ENCODE data around the gene PERM1. TPM values are rescaled to one million over a fixed set of nuclear protein-coding genes. Genes with fewer than 3 reads are reported as not detected.

Gene PERM1
- total and polyA plus RNA-seq, 2 experiments from 2014 or later: 0.45 TPM; not detected in 1

DNA sequence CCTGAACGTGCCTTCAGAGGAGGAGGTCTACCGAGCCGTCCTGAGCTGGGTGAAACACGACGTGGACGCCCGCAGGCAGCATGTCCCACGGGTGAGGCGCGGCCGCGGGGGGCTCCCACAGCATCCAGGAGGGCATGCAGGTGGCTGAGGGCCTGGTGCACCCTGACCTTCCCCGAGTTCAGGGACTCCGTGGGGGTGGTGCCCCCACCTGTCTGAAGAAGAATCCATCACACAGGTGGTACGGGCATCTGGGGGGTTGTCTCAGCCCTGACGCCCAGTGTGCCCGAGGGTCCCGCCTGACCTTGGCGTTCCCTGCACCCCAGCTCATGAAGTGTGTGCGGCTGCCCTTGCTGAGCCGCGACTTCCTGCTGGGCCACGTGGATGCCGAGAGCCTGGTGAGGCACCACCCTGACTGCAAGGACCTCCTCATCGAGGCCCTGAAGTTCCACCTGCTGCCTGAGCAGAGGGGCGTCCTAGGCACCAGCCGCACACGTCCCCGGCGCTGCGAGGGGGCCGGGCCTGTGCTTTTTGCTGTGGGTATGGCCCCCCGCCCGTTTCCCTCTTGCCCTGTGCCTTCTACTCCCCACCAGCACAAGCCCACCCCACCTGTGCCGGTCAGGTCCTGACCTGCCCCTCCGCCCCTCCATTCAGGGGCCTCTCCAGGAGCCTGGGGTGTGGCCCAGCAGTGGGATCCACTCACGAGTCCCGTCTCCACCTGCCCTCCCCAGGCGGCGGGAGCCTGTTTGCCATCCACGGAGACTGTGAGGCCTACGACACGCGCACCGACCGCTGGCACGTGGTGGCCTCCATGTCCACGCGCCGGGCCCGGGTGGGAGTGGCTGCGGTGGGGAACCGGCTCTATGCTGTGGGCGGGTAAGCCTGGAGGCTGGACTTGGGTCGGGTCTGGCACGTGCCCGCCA, 19.3 kb downstream of the PERM1 start:
- H3K4me3 ChIP-seq: no peak overlapping the region
- no peaks in the 10 kb centered on the region for H3K9me2 ChIP-seq (ENCODE audit: insufficient read depth)
- H3K79me2 ChIP-seq (ENCODE audit: insufficient read depth): peaks cover 19% of the 10 kb centered on the region
- peaks cover 17% of the 10 kb centered on the region; the same call in 1 of the 2 replicates for H3K4me1 ChIP-seq (ENCODE audit: insufficient read depth)
- H3K9ac ChIP-seq: no peak overlapping the region
- in situ Hi-C loops (cut with MboI): no loop called here
- H3K9me3 ChIP-seq (ENCODE audit: low read depth): no peaks in the 10 kb centered on the region
- H3K36me3 ChIP-seq (ENCODE audit: low read depth): no peaks in the 10 kb centered on the region
- H4K20me1 ChIP-seq (ENCODE audit: insufficient read depth): no peaks in the 10 kb centered on the region
- H3K27ac ChIP-seq: no peak overlapping the region
- no peaks in the 10 kb centered on the region for H3K27me3 ChIP-seq (replicated peaks; ENCODE audit: insufficient read depth)
- WGBS, 2 experiments (ENCODE audit: low coverage in 1 of 2, low lambda C conversion rate in 2 of 2, missing lambda C conversion rate in 2 of 2): 95 to 96% methylated on average over 32 to 57 of the region's 57 CpGs
- no peak for TF ChIP-seq EZH2phosphoT487 (IDR thresholded peaks at IDR 0.05; ENCODE audit: insufficient read depth, low read depth)
- no peak for TF ChIP-seq EZH2 (IDR thresholded peaks at IDR 0.05; ENCODE audit: insufficient read depth, poor library complexity, severe bottlenecking)
- no peak for DNase-seq
- H2AFZ ChIP-seq: no peak overlapping the region
- H3F3A ChIP-seq (ENCODE audit: insufficient read depth): no peaks in the 10 kb centered on the region
- no peak overlapping the region for H3K4me2 ChIP-seq (ENCODE audit: unreplicated experiment)

GRCh38 chr1:961132-961669, 20.7 kb downstream of the PERM1 start:
- peak; percentile 49 for DNase-seq
- Histone ChIP-seq H3K4me3 (peak overlapping the region; percentile 77), H2AFZ (no peak overlapping the region), H3K79me2 (ENCODE audit: insufficient read depth) (peaks cover 34% of the 10 kb centered on the region), H3K36me3 (ENCODE audit: low read depth) (no peaks in the 10 kb centered on the region), H3K4me2 (ENCODE audit: unreplicated experiment) (peak overlapping the region; percentile 86), H3K27me3 (replicated peaks; ENCODE audit: insufficient read depth) (no peaks in the 10 kb centered on the region), H4K20me1 (ENCODE audit: insufficient read depth) (no peaks in the 10 kb centered on the region), H3F3A (ENCODE audit: insufficient read depth) (no peaks in the 10 kb centered on the region), H3K4me1 (ENCODE audit: insufficient read depth) (peaks cover 17% of the 10 kb centered on the region; the same call in 1 of the 2 replicates), H3K27ac (no peak overlapping the region), H3K9me3 (ENCODE audit: low read depth) (no peaks in the 10 kb centered on the region), H3K9ac (peak overlapping the region; percentile 82), H3K9me2 (ENCODE audit: insufficient read depth) (no peaks in the 10 kb centered on the region)
- TF ChIP-seq EZH2 (IDR thresholded peaks at IDR 0.05; ENCODE audit: insufficient read depth, poor library complexity, severe bottlenecking) (no peak), EZH2phosphoT487 (IDR thresholded peaks at IDR 0.05; ENCODE audit: insufficient read depth, low read depth) (no peak)
- in situ Hi-C loops (cut with MboI): no loop called here
- WGBS, 2 experiments (ENCODE audit: low coverage in 1 of 2, low lambda C conversion rate in 2 of 2, missing lambda C conversion rate in 2 of 2): 53 to 61% methylated on average over 27 to 36 of the region's 56 CpGs

- Histone ChIP-seq H4K20me1 (ENCODE audit: insufficient read depth) (no peaks in the 10 kb centered on the region), H2AFZ (peak within 1 kb of the TSS; percentile 82), H3K4me3 (peak within 1 kb of the TSS; percentile 77), H3K4me2 (ENCODE audit: unreplicated experiment) (peak within 1 kb of the TSS; percentile 86), H3K4me1 (ENCODE audit: insufficient read depth) (peaks cover 11% of the 10 kb centered on the region; the same call in 1 of the 2 replicates), H3K79me2 (ENCODE audit: insufficient read depth) (peaks cover 35% of the 10 kb centered on the region), H3K27me3 (replicated peaks; ENCODE audit: insufficient read depth) (no peaks in the 10 kb centered on the region), H3K9me3 (ENCODE audit: low read depth) (no peaks in the 10 kb centered on the region), H3K9me2 (ENCODE audit: insufficient read depth) (no peaks in the 10 kb centered on the region), H3F3A (ENCODE audit: insufficient read depth) (no peaks in the 10 kb centered on the region), H3K27ac (no peak within 1 kb of the TSS), H3K36me3 (ENCODE audit: low read depth) (no peaks in the 10 kb centered on the region; the same call in 1 of the 2 replicates), H3K9ac (peak within 1 kb of the TSS; percentile 82)
- peak; percentile 84 for DNase-seq
- in situ Hi-C loops (cut with MboI): no loop called here
- no peak for TF ChIP-seq EZH2phosphoT487 (IDR thresholded peaks at IDR 0.05; ENCODE audit: insufficient read depth, low read depth)
- WGBS, 2 experiments (ENCODE audit: low coverage in 1 of 2, low lambda C conversion rate in 2 of 2, missing lambda C conversion rate in 2 of 2): 2 to 3% methylated on average over 5 to 46 of the region's 109 CpGs
Observed at GRCh38 chr1:960363-961131, 21.3 kb downstream of the PERM1 start, which contains the start of gene KLHL17. Gene KLHL17, plus strand, starts transcription at chr1:960584. Its CDS starts 110 bp downstream, at chr1:960694.

DNA sequence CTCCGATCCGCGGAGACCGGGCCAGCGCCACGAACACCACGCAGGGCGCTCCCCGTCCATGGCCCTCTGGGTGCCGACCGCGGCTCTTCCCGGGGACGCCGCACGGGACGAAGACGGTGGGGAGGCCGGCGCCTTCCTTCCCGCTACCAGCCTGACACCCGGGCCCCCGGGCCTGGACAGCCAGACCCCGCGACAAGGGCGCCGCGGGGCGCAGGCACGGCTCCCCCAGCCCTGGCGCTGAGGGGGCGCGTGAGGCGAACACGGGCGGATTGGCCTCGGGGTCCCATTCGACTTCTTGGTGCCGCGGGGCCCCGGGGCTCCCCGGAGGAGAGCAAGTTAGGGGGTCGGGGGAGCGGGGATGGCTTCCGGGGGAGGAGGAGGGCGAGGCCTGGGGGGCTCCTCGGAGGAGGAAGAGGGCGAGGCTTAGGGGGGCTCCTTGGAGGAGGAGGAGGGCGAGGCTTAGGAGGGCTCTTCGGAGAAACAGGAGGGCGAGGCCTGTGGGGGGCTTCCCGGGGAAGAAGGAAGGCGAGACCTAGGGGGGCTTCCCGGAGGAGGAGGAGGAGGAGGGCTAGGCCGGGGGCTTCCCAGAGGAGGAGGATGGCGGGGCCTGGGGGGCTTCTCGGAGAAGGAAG, 22.0 kb downstream of the PERM1 start:
- H2AFZ ChIP-seq: peak overlapping the region; percentile 82
- no peaks in the 10 kb centered on the region for H3F3A ChIP-seq (ENCODE audit: insufficient read depth)
- in situ Hi-C loops (cut with MboI): no loop called here
- peak overlapping the region; percentile 82 for H3K9ac ChIP-seq
- no peak overlapping the region for H3K27ac ChIP-seq
- no peaks in the 10 kb centered on the region for H4K20me1 ChIP-seq (ENCODE audit: insufficient read depth)
- 28 to 32% methylated on average over 17 to 57 of the region's 57 CpGs for WGBS, 2 experiments (ENCODE audit: low coverage in 1 of 2, low lambda C conversion rate in 2 of 2, missing lambda C conversion rate in 2 of 2)
- H3K36me3 ChIP-seq (ENCODE audit: low read depth): no peaks in the 10 kb centered on the region; the same call in 1 of the 2 replicates
- peaks cover 35% of the 10 kb centered on the region for H3K79me2 ChIP-seq (ENCODE audit: insufficient read depth)
- no peak for TF ChIP-seq EZH2phosphoT487 (IDR thresholded peaks at IDR 0.05; ENCODE audit: insufficient read depth, low read depth)
- TF ChIP-seq EZH2 (IDR thresholded peaks at IDR 0.05; ENCODE audit: insufficient read depth, poor library complexity, severe bottlenecking): no peak
- peaks cover 11% of the 10 kb centered on the region; the same call in 1 of the 2 replicates for H3K4me1 ChIP-seq (ENCODE audit: insufficient read depth)
- no peaks in the 10 kb centered on the region for H3K9me2 ChIP-seq (ENCODE audit: insufficient read depth)
- no peaks in the 10 kb centered on the region for H3K9me3 ChIP-seq (ENCODE audit: low read depth)
- H3K27me3 ChIP-seq (replicated peaks; ENCODE audit: insufficient read depth): no peaks in the 10 kb centered on the region
- peak overlapping the region; percentile 57 for H3K4me2 ChIP-seq (ENCODE audit: unreplicated experiment)
- no peak for DNase-seq
- peak overlapping the region; percentile 77 for H3K4me3 ChIP-seq

All from GM23248 (cell line).